HT-29 (cell line): ENCODE results near the gene PIK3C3. TPM values are rescaled to one million over a fixed set of nuclear protein-coding genes. Genes with fewer than 3 reads are reported as not detected.
"Not testable (repeated sequence)": the region's sequence is repeated elsewhere in the genome, so short reads cannot be mapped to it uniquely, and the experiment has no call there.

Experiments
- DNase-seq: peaks from one replicate; pipeline ENCODE4 v3.0.0-alpha.2; 2015; ENCODE audit warnings: low spot score
- total RNA-seq: library from RNA; depleted of rRNA; stranded (reverse); fragments of >200 nt; shearing (Covaris generic); gene quantifications from 2 replicates; pipeline ENCODE4 v1.2.3, GENCODE V29; 2014

Gene PIK3C3
- total RNA-seq, 1 experiment from 2014 or later: 11.4 TPM

GRCh38 chr18:41965634-41966255 is 10.7 kb downstream of the PIK3C3 start:
- DNase-seq: no peak

- no peak for DNase-seq
These were observed 11.9 kb downstream of the PIK3C3 start for GRCh38 chr18:41966943-41967342.

GRCh38 chr18:41967680-41968079 is 12.6 kb downstream of the PIK3C3 start:
- no peak for DNase-seq

- no peak for DNase-seq
These were observed 14.8 kb downstream of the PIK3C3 start for GRCh38 chr18:41969881-41970280.

- no peak for DNase-seq
These were observed 17.3 kb downstream of the PIK3C3 start for GRCh38 chr18:41972067-41972925.

- no peak for DNase-seq
These were observed 18.9 kb downstream of the PIK3C3 start for GRCh38 chr18:41973983-41974382.

- DNase-seq: no peak
These were observed 19.8 kb downstream of the PIK3C3 start for GRCh38 chr18:41974796-41975201.

- no peak for DNase-seq
These were observed 20.2 kb downstream of the PIK3C3 start for GRCh38 chr18:41975284-41975683.

GRCh38 chr18:41977233-41977632 is 22.2 kb downstream of the PIK3C3 start:
- no peak for DNase-seq

- DNase-seq: no peak
These were observed 28.1 kb downstream of the PIK3C3 start for GRCh38 chr18:41982942-41983660.

- no peak for DNase-seq
These were observed 30.9 kb downstream of the PIK3C3 start for GRCh38 chr18:41985914-41986313.

- DNase-seq: no peak
These were observed 34.5 kb downstream of the PIK3C3 start for GRCh38 chr18:41989508-41989907.

- DNase-seq: no peak
These were observed 37.0 kb downstream of the PIK3C3 start for GRCh38 chr18:41992066-41992465.

- DNase-seq: no peak
These were observed 37.7 kb downstream of the PIK3C3 start for GRCh38 chr18:41992703-41993102.

GRCh38 chr18:41993151-41993550 is 38.1 kb downstream of the PIK3C3 start:
- no peak for DNase-seq

- no peak for DNase-seq
These were observed 41.0 kb downstream of the PIK3C3 start for GRCh38 chr18:41996020-41996419.

GRCh38 chr18:41999751-42000150 is 44.7 kb downstream of the PIK3C3 start:
- DNase-seq: no peak

GRCh38 chr18:42001801-42002200 is 46.8 kb downstream of the PIK3C3 start:
- DNase-seq: no peak

GRCh38 chr18:42004653-42005052 is 49.6 kb downstream of the PIK3C3 start:
- DNase-seq: no peak

- DNase-seq: no peak
These were observed 50.7 kb downstream of the PIK3C3 start for GRCh38 chr18:42005782-42006181.

- DNase-seq: not testable (repeated sequence)
These were observed 54.4 kb downstream of the PIK3C3 start for GRCh38 chr18:42009457-42009856.

- no peak for DNase-seq
These were observed 56.0 kb downstream of the PIK3C3 start for GRCh38 chr18:42011053-42011452.
